Measurements from ENCODE around the gene PLEKHG4.

GRCh38 chr16:67264866-67265265 is 14.5 kb upstream of the PLEKHG4 start:
- TF ChIP-seq CTCF (conservative IDR thresholded peaks at IDR 0.05) = no peak
- no peak for TF ChIP-seq EZH2 (IDR thresholded peaks at IDR 0.05; ENCODE audit: low read depth)

All from PC-9 (cell line).